ENCODE results near the gene PSMA1.

PSMA1 gene

DNA sequence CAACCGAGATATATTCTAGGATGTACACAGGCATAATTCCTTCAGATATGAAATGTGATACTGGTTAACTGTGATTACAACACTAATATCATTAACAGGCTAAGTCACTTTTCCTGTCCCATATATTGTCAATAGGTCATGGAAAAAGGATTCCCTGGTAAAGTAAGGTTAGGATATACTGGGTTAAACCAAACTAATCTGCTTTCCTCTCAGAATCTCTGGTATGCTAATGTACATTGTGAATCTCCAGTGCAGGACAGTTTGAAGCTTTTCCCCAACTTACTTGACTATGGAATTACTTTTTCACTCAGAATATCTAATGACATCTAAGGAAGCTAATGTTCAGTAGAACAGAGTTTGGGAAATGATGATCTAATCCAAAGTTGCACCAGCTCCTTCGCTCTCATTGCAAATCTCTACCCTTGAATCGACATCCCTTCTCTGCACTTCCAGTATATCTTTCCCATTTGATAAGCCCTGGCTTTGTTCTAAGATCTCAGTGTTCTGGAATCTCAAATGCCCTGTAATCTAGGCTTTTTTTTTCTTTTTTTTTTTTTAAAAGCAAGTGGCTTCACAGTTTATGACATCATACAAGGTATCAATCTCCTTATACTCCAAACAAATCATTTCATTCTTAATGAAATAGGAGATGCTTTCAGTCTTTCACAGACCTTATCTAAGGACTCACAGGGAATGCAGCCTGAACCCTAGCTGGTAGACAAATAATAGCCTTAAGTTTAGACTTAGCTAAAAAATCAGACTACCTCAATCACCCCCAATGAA is 64.3 kb downstream of the PSMA1 start:
- in situ Hi-C loops (cut with MboI; ENCODE audit: low sequenced_read_pairs), result loop anchor here (25.0 kb wide), 1 partner anchor 169 kb away; no protein-coding TSS in a partner anchor

Data from HL-60/S4 (cell line).